Suprapubic skin (tissue), 4 donors: Measurements from ENCODE around the gene SLC38A1. TPM values are rescaled to one million over a fixed set of nuclear protein-coding genes. Genes with fewer than 3 reads are reported as not detected.

ENCODE experiments used
- DNase-seq, 2 donors: peaks; one replicate each; pipeline ENCODE4 v3.0.0-alpha.2; 2019; ENCODE audit warnings: low spot score in 2 of 2
- H3K27ac ChIP-seq: fragments of 200-600 bp; sonication (generic); one replicate; pipeline ENCODE4 v1.5.1; 2019
- H3K27me3 ChIP-seq: fragments of 200-600 bp; sonication (generic); one replicate; pipeline ENCODE4 v1.5.1; 2019
- H3K36me3 ChIP-seq: fragments of 200-600 bp; sonication (generic); one replicate; pipeline ENCODE4 v1.5.1; 2019
- H3K4me1 ChIP-seq: fragments of 200-600 bp; sonication (generic); one replicate; pipeline ENCODE4 v1.5.1; 2019
- H3K4me3 ChIP-seq: fragments of 200-600 bp; sonication (generic); one replicate; pipeline ENCODE4 v1.5.1; 2019; ENCODE audit warnings: mild to moderate bottlenecking
- H3K9me3 ChIP-seq: fragments of 200-600 bp; sonication (generic); one replicate; pipeline ENCODE4 v1.5.1; 2019
- CTCF ChIP-seq, 2 donors: fragments of 200-600 bp in 1 of 2; fragments of 450-650 bp in 1 of 2; sonication (generic) in 1 of 2; IDR thresholded peaks; one replicate each; pipeline ENCODE4 v1.5.1; 2016 to 2019; ENCODE audit warnings: antibody characterized with exemption in 2 of 2, mild to moderate bottlenecking in 1 of 2, moderate library complexity in 1 of 2
- EP300 ChIP-seq: sonication (generic); formaldehyde crosslinking; IDR thresholded peaks from one replicate; pipeline ENCODE4 v1.6.1; 2017; ENCODE audit warnings: antibody characterized with exemption
- POLR2A ChIP-seq, 2 donors: fragments of 450-650 bp; IDR thresholded peaks; one replicate each; pipeline ENCODE4 v1.6.1; 2017; ENCODE audit warnings: antibody characterized with exemption in 2 of 2, mild to moderate bottlenecking in 2 of 2, moderate library complexity in 2 of 2
- POLR2AphosphoS5 ChIP-seq, 3 donors: sonication (generic); formaldehyde crosslinking; IDR thresholded peaks; one replicate each; pipeline ENCODE4 v1.6.1; 2017; ENCODE audit warnings: antibody characterized with exemption in 3 of 3
- WGBS: methylation state at CpG from one replicate; pipeline ENCODE4 v1.1.5; 2018; 5-methylcytosine and 5-hydroxymethylcytosine counted together
- total RNA-seq, 4 donors: library from RNA; depleted of rRNA; stranded (reverse); fragments of >200 nt; gene quantifications; one replicate each; pipeline ENCODE4 v1.1.0, GENCODE V29; 2016

SLC38A1 gene
- total RNA-seq, 4 donors from 2014 or later = 96.2 to 110 (median 102) TPM

GRCh38 chr12:46147144-46147543 lies 121.7 kb downstream of the SLC38A1 start:
- Histone ChIP-seq H3K36me3 (no peaks in the 10 kb centered on the region), H3K4me1 (peaks cover 3% of the 10 kb centered on the region), H3K4me3 (no peak overlapping the region), H3K27me3 (no peaks in the 10 kb centered on the region), H3K9me3 (no peaks in the 10 kb centered on the region), H3K27ac (no peak overlapping the region)
- 74% methylated on average over 3 of the region's 3 CpGs for WGBS
- DNase-seq = no peak
- TF ChIP-seq POLR2A (IDR thresholded peaks at IDR 0.05) (no peak), EP300 (no peak), CTCF (IDR thresholded peaks at IDR 0.05) (no peak), POLR2AphosphoS5 (IDR thresholded peaks at IDR 0.05) (no peak)

DNA sequence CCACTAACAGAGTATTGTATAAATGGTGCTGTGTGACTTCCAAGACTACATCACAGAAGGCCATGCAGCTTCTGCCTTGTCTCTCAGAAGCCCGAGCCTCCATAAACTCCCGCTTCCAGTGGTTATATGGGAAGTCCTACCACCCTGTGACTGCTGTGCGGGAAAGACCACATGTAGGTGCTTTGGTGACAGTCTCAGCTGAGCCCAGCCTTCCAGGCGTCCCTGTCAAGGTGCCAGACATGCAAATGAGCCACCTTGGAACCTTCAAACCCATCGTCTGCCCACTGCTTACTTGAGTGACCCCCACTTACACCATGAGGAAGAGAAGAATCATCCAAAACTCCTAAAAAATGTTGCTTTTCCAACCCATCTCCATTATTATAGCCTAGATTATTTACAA lies 123.0 kb downstream of the SLC38A1 start:
- WGBS = 93% methylated on average over 5 of the region's 5 CpGs
- H3K9me3 ChIP-seq = no peaks in the 10 kb centered on the region
- H3K27ac ChIP-seq = no peak overlapping the region
- H3K4me1 ChIP-seq = no peaks in the 10 kb centered on the region
- no peaks in the 10 kb centered on the region for H3K36me3 ChIP-seq
- DNase-seq = no peak
- no peaks in the 10 kb centered on the region for H3K27me3 ChIP-seq
- no peak overlapping the region for H3K4me3 ChIP-seq
- TF ChIP-seq EP300 (no peak), CTCF (IDR thresholded peaks at IDR 0.05) (no peak), POLR2AphosphoS5 (IDR thresholded peaks at IDR 0.05) (no peak), POLR2A (IDR thresholded peaks at IDR 0.05) (no peak)

- 100% methylated on average over 2 of the region's 2 CpGs for WGBS
- DNase-seq = no peak
- H3K4me3 ChIP-seq = no peak overlapping the region
- TF ChIP-seq POLR2AphosphoS5 (IDR thresholded peaks at IDR 0.05) (no peak), EP300 (no peak), CTCF (IDR thresholded peaks at IDR 0.05) (no peak), POLR2A (IDR thresholded peaks at IDR 0.05) (no peak)
- no peaks in the 10 kb centered on the region for H3K9me3 ChIP-seq
- H3K27me3 ChIP-seq = no peaks in the 10 kb centered on the region
- no peak overlapping the region for H3K27ac ChIP-seq
- H3K4me1 ChIP-seq = no peaks in the 10 kb centered on the region
- no peaks in the 10 kb centered on the region for H3K36me3 ChIP-seq
Measured at GRCh38 chr12:46144433-46144832, 124.4 kb downstream of the SLC38A1 start.

DNA sequence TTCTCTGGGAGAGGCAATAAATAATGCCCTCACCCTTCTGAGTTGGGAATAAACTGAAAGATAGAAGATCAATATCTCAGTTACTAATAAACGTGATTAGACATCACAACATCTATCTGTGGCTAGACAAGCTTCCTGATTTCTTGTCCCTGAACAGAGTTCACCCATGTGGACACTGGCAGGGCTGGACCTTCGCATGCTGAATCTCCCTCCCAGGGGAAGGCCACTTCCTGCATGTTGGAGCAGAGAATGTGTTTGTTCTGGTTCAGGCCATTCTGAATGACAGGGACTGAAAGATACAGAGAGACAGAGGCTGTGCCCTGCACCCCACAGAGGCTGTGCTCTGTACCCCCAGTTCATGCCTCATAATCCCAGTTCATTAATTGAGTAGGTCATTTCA lies 132.6 kb downstream of the SLC38A1 start:
- Histone ChIP-seq H3K36me3 (no peaks in the 10 kb centered on the region), H3K4me3 (no peak overlapping the region), H3K4me1 (no peaks in the 10 kb centered on the region), H3K9me3 (no peaks in the 10 kb centered on the region), H3K27ac (no peak overlapping the region), H3K27me3 (no peaks in the 10 kb centered on the region)
- TF ChIP-seq POLR2A (IDR thresholded peaks at IDR 0.05) (no peak), EP300 (no peak), POLR2AphosphoS5 (IDR thresholded peaks at IDR 0.05) (no peak), CTCF (IDR thresholded peaks at IDR 0.05) (no peak)
- WGBS = 57% methylated on average over 2 of the region's 2 CpGs
- DNase-seq = no peak

DNA sequence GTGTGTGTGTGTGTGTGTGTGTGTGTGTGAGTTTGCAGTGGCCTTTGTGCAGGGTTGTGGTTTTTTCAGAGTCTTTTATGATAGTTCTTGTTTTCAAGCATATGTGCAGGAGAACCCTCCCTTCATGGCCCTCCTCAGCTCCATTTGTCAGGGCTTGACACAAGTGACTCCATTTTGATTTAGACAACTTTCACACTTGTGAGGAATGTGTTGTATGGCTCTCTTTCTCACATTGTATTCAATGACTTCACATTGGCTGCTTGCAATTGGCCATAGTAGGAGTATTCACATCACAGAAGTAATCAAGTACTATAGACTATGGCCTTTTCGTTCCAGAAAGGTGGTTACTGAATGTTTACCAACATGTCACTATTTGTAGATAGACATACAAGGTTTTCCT lies 133.1 kb downstream of the SLC38A1 start:
- H3K9me3 ChIP-seq = no peaks in the 10 kb centered on the region
- H3K36me3 ChIP-seq = no peaks in the 10 kb centered on the region
- TF ChIP-seq CTCF (IDR thresholded peaks at IDR 0.05) = no peak
- TF ChIP-seq EP300 = no peak
- TF ChIP-seq POLR2AphosphoS5 (IDR thresholded peaks at IDR 0.05) = no peak
- no peak for TF ChIP-seq POLR2A (IDR thresholded peaks at IDR 0.05)
- no peaks in the 10 kb centered on the region for H3K4me1 ChIP-seq
- H3K27me3 ChIP-seq = no peaks in the 10 kb centered on the region
- WGBS = 89% methylated on average over 1 of the region's 1 CpG
- H3K4me3 ChIP-seq = no peak overlapping the region
- H3K27ac ChIP-seq = no peak overlapping the region
- DNase-seq = no peak
